GM19099 (cell line): Measurements from ENCODE around the gene IGFALS.

Experiments
- POLR2A ChIP-seq: IDR thresholded peaks from 3 replicates; pipeline ENCODE4 v1.6.1; 2011; ENCODE audit warnings: low read depth; ENCODE audit not compliant: insufficient read length; ENCODE audit errors: extremely low read depth

IGFALS gene

GRCh38 chr16:1821861-1822611 is 28.5 kb upstream of the IGFALS start:
- no peak for TF ChIP-seq POLR2A

GRCh38 chr16:1820946-1821290 is 27.4 kb upstream of the IGFALS start:
- no peak for TF ChIP-seq POLR2A

GRCh38 chr16:1820096-1820945 is 26.8 kb upstream of the IGFALS start:
- no peak for TF ChIP-seq POLR2A

GRCh38 chr16:1819611-1820010 is 26.1 kb upstream of the IGFALS start:
- TF ChIP-seq POLR2A = no peak

- no peak for TF ChIP-seq POLR2A
These were observed 25.5 kb upstream of the IGFALS start for GRCh38 chr16:1818873-1819525.

- TF ChIP-seq POLR2A = no peak
These were observed 24.8 kb upstream of the IGFALS start for GRCh38 chr16:1818204-1818872.

GRCh38 chr16:1817716-1818115 is 24.2 kb upstream of the IGFALS start:
- no peak for TF ChIP-seq POLR2A

- no peak for TF ChIP-seq POLR2A
These were observed 23.7 kb upstream of the IGFALS start for GRCh38 chr16:1817276-1817589.

GRCh38 chr16:1816396-1817275 is 23.1 kb upstream of the IGFALS start:
- TF ChIP-seq POLR2A = no peak

GRCh38 chr16:1815461-1815860 is 22.0 kb upstream of the IGFALS start:
- TF ChIP-seq POLR2A = no peak

- no peak for TF ChIP-seq POLR2A
These were observed 19.2 kb upstream of the IGFALS start for GRCh38 chr16:1812732-1813163.

- TF ChIP-seq POLR2A = no peak
These were observed 17.0 kb upstream of the IGFALS start for GRCh38 chr16:1810536-1810935.

GRCh38 chr16:1810106-1810505 is 16.6 kb upstream of the IGFALS start:
- no peak for TF ChIP-seq POLR2A

- no peak for TF ChIP-seq POLR2A
These were observed 15.8 kb upstream of the IGFALS start for GRCh38 chr16:1809281-1809801.

- no peak for TF ChIP-seq POLR2A
These were observed 15.2 kb upstream of the IGFALS start for GRCh38 chr16:1808691-1809090.

GRCh38 chr16:1807626-1808025 is 14.1 kb upstream of the IGFALS start:
- no peak for TF ChIP-seq POLR2A
